Measurements from ENCODE around the gene MYL2. TPM values are rescaled to one million over a fixed set of nuclear protein-coding genes. Genes with fewer than 3 reads are reported as not detected.

The MYL2 gene
- polyA plus RNA-seq, 2 of the 4 experiments (the other 2 are of a cell fraction): 0.13 TPM; not detected in 1

DNA sequence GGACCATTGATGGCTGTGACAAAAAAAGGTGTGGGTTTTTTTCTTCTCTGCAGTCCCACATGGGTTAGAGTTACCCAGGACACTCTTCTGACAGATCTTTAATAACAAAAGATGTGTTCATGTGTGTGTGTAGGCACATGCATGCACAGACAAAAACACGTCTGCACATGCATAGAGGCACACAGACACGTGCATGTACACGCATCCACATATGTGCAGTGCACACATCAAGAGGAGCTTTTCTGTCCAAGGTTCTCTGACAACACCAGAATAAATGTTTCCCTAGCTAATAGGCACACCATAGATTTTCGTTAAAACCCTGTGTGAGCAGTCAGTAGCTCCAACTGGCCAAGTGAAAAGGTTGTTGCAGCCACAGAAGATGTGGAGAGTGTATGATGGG is 2.8 kb upstream of the MYL2 start:
- 76% methylated on average over 4 of the region's 4 CpGs for WGBS (ENCODE audit: missing lambda C conversion rate)
- POLR2A ChIA-PET: no interaction called here
- Histone ChIP-seq H3K4me1 (peaks cover 13% of the 10 kb centered on the region; the same call in 2 of the 3 replicates), H3K27ac (no peak overlapping the region), H3K9me3 (no peaks in the 10 kb centered on the region), H3K4me2 (no peak overlapping the region), H3K4me3 (no peak overlapping the region)
- TF ChIP-seq RCOR1 (IDR thresholded peaks at IDR 0.05; ENCODE audit: low read depth, low read length) (no peak), CEBPB (IDR thresholded peaks at IDR 0.05) (no peak), SREBF2 (IDR thresholded peaks at IDR 0.05) (no peak), ESRRA (IDR thresholded peaks at IDR 0.05; ENCODE audit: borderline replicate concordance, low read length) (no peak), SMC3 (IDR thresholded peaks at IDR 0.05) (no peak), TP53 (CRISPR knock-in tag; IDR thresholded peaks at IDR 0.05) (no peak), EHF (CRISPR knock-in tag; IDR thresholded peaks at IDR 0.05) (no peak), ZSCAN20 (CRISPR knock-in tag; IDR thresholded peaks at IDR 0.05) (no peak), KDM5A (IDR thresholded peaks at IDR 0.05) (no peak), PHF8 (IDR thresholded peaks at IDR 0.05; ENCODE audit: borderline replicate concordance, low read depth) (no peak), CHD4 (IDR thresholded peaks at IDR 0.05; ENCODE audit: borderline replicate concordance) (no peak), NFE2L2 (conservative IDR thresholded peaks at IDR 0.05; ENCODE audit: low read length) (no peak), MAFK (IDR thresholded peaks at IDR 0.05; ENCODE audit: partially characterized antibody) (no peak), GATA3 (IDR thresholded peaks at IDR 0.05; ENCODE audit: borderline replicate concordance) (no peak)
- TF ChIP-seq, protein P1, sequence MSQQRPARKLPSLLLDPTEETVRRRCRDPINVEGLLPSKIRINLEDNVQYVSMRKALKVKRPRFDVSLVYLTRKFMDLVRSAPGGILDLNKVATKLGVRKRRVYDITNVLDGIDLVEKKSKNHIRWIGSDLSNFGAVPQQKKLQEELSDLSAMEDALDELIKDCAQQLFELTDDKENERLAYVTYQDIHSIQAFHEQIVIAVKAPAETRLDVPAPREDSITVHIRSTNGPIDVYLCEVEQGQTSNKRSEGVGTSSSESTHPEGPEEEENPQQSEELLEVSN (IDR thresholded peaks at IDR 0.05; ENCODE audit: borderline replicate concordance, low read depth): no peak
- DNase-seq (ENCODE audit: low read depth in 1 of 2, low spot score in 1 of 2): no peak
- no peak for ATAC-seq
- CTCF ChIA-PET: interaction anchor here (1.1 to 3.8 kb wide), 3 partner anchors 9 to 139 kb away, joined by 3 to 14 read pairs (median 4); no protein-coding TSS in a partner anchor
- FAIRE-seq: no peak

- TF ChIP-seq, protein P1 (IDR thresholded peaks at IDR 0.05; ENCODE audit: borderline replicate concordance, low read depth): no peak
- no peak for TF ChIP-seq JUN (IDR thresholded peaks at IDR 0.05)
- no peak for TF ChIP-seq EHMT2 (IDR thresholded peaks at IDR 0.05; ENCODE audit: low read depth)
- no peak for TF ChIP-seq RARB (CRISPR knock-in tag; IDR thresholded peaks at IDR 0.05)
- TF ChIP-seq POLR2AphosphoS2 (conservative IDR thresholded peaks at IDR 0.05; ENCODE audit: low read length): no peak
- Histone ChIP-seq H3K4me3 (no peak overlapping the region), H3K4me1 (peaks cover 18% of the 10 kb centered on the region), H3K4me2 (no peak overlapping the region), H3K9me3 (no peaks in the 10 kb centered on the region), H3K27ac (no peak overlapping the region; a peak in 1 of 6 replicates)
- ChIA-PET CTCF (interaction anchor here (1.1 to 3.8 kb wide), 4 partner anchors 10 to 140 kb away, joined by 3 to 15 read pairs (median 9); no protein-coding TSS in a partner anchor), POLR2A (no interaction called here)
- ATAC-seq (no peak), DNase-seq (ENCODE audit: low read depth in 1 of 2, low spot score in 1 of 2) (no peak), FAIRE-seq (no peak)
- 85% methylated on average over 7 of the region's 7 CpGs for WGBS (ENCODE audit: missing lambda C conversion rate)
Measured at GRCh38 chr12:110922652-110923051, 2.3 kb upstream of the MYL2 start.

DNA sequence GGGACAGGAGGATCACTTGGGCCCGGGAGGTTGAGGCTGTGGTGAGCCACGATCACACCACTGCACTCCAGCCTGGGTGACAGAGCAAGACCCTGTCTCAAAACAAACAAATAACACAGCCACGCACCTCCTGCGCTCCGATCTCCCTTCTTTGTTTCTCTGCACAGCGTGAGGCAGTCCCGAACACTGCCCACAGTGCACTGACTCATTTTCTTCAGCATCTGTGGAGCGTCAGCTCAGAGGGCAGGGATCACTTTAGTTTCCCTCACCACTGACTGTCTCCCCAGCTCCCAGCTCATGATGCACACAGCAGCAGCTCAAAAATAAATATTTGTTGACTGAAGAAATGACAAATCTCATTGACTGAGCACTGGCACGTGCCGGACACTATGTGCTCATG is 883 bp upstream of the MYL2 start:
- FAIRE-seq (no peak), DNase-seq (ENCODE audit: low read depth in 1 of 2, low spot score in 1 of 2) (peak; percentile 31 to 47), ATAC-seq (peak; percentile 65 to 72; a peak in 5 of 6 replicates)
- Histone ChIP-seq H3K4me3 (no peak overlapping the region), H3K4me2 (peak overlapping the region; percentile 27; the same call in 2 of the 3 replicates), H3K9me3 (no peaks in the 10 kb centered on the region), H3K4me1 (peaks cover 27% of the 10 kb centered on the region), H3K27ac (peak overlapping the region; percentile 39 to 57; a peak in 3 of 6 replicates)
- 14% methylated on average over 10 of the region's 10 CpGs for WGBS (ENCODE audit: missing lambda C conversion rate)
- ChIA-PET CTCF (interaction anchor here (0.9 to 3.8 kb wide), 9 partner anchors 10 to 103 kb away, joined by 3 to 15 read pairs (median 5); no protein-coding TSS in a partner anchor), POLR2A (no interaction called here)
- 0 out of 2 replicates have a peak, but pooled peaks have one; percentile 19 for TF ChIP-seq MAX (IDR thresholded peaks at IDR 0.05)
- 0 out of 2 replicates have a peak, but pooled peaks have one; percentile 27 for TF ChIP-seq USF2 (IDR thresholded peaks at IDR 0.05)
- no peak for TF ChIP-seq BHLHE40 (IDR thresholded peaks at IDR 0.05; ENCODE audit: low read depth, low read length)
- TF ChIP-seq, protein P2, sequence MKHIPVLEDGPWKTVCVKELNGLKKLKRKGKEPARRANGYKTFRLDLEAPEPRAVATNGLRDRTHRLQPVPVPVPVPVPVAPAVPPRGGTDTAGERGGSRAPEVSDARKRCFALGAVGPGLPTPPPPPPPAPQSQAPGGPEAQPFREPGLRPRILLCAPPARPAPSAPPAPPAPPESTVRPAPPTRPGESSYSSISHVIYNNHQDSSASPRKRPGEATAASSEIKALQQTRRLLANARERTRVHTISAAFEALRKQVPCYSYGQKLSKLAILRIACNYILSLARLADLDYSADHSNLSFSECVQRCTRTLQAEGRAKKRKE (CRISPR knock-in tag; IDR thresholded peaks at IDR 0.05; ENCODE audit: low read depth): no peak
